ENCODE measurements around the gene RAB31. TPM values are rescaled to one million over a fixed set of nuclear protein-coding genes. Genes with fewer than 3 reads are reported as not detected.

RAB31 gene
- polyA plus RNA-seq, 1 of the 3 experiments (the other 2 are of a cell fraction) = 23.0 TPM

GRCh38 chr18:9855681-9856080 is 147.6 kb downstream of the RAB31 start:
- H3K27ac ChIP-seq (ENCODE audit: low read depth in 2 of 2, low read length in 1 of 2) = no peak overlapping the region
- no peaks in the 10 kb centered on the region for H4K20me1 ChIP-seq (ENCODE audit: insufficient read depth)
- TF ChIP-seq YY1 (IDR thresholded peaks at IDR 0.05; ENCODE audit: low read depth) (no peak), SIN3A (IDR thresholded peaks at IDR 0.05; ENCODE audit: borderline replicate concordance, low read depth, low read length) (no peak), REST (IDR thresholded peaks at IDR 0.05; ENCODE audit: low read depth, low read length) (no peak), CHD2 (IDR thresholded peaks at IDR 0.05; ENCODE audit: low read length, partially characterized antibody) (no peak), RFX5 (IDR thresholded peaks at IDR 0.05; ENCODE audit: low read length) (no peak), SMC3 (IDR thresholded peaks at IDR 0.05; ENCODE audit: low read depth, low read length) (no peak), FOXJ3 (CRISPR knock-in tag; IDR thresholded peaks at IDR 0.05) (no peak), FOSL2 (IDR thresholded peaks at IDR 0.05; ENCODE audit: borderline replicate concordance, low read depth) (no peak), POLR2AphosphoS5 (IDR thresholded peaks at IDR 0.05; ENCODE audit: low read depth, low read length) (no peak), GABPA (IDR thresholded peaks at IDR 0.05; ENCODE audit: low read depth) (no peak), RAD21 (IDR thresholded peaks at IDR 0.05; ENCODE audit: low read length) (no peak), NRF1 (IDR thresholded peaks at IDR 0.05; ENCODE audit: low read depth, low read length) (no peak)
- TF ChIP-seq, protein P1, sequence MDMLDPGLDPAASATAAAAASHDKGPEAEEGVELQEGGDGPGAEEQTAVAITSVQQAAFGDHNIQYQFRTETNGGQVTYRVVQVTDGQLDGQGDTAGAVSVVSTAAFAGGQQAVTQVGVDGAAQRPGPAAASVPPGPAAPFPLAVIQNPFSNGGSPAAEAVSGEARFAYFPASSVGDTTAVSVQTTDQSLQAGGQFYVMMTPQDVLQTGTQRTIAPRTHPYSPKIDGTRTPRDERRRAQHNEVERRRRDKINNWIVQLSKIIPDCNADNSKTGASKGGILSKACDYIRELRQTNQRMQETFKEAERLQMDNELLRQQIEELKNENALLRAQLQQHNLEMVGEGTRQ (IDR thresholded peaks at IDR 0.05; ENCODE audit: borderline replicate concordance, low read depth, low read length) = no peak
- TF ChIP-seq, protein P2, sequence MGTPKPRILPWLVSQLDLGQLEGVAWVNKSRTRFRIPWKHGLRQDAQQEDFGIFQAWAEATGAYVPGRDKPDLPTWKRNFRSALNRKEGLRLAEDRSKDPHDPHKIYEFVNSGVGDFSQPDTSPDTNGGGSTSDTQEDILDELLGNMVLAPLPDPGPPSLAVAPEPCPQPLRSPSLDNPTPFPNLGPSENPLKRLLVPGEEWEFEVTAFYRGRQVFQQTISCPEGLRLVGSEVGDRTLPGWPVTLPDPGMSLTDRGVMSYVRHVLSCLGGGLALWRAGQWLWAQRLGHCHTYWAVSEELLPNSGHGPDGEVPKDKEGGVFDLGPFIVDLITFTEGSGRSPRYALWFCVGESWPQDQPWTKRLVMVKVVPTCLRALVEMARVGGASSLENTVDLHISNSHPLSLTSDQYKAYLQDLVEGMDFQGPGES (IDR thresholded peaks at IDR 0.05; ENCODE audit: low read depth, low read length) = no peak
- peaks cover 8% of the 10 kb centered on the region; the same call in 1 of the 2 replicates for H3K9me3 ChIP-seq
- no peak overlapping the region for H3K9ac ChIP-seq
- CTCF ChIA-PET = no interaction called here
- H3K27me3 ChIP-seq (ENCODE audit: insufficient read depth) = no peaks in the 10 kb centered on the region
- H3K4me2 ChIP-seq = no peak overlapping the region
- no peak overlapping the region for H2AFZ ChIP-seq (ENCODE audit: low read depth)
- POLR2A ChIA-PET = no interaction called here
- H3K79me2 ChIP-seq (ENCODE audit: insufficient read depth) = no peaks in the 10 kb centered on the region; the same call in 1 of the 2 replicates
- H3K4me1 ChIP-seq (ENCODE audit: control insufficient read depth in 1 of 2, insufficient read depth in 2 of 2, low read depth in 1 of 2, low read length in 1 of 2) = peaks cover 0 to 2% of the 10 kb centered on the region in 2 experiments; a peak in 1 of 4 replicates
- H3K9me2 ChIP-seq = no peaks in the 10 kb centered on the region
- no peak overlapping the region for H3K4me3 ChIP-seq (ENCODE audit: low read depth in 2 of 2, low read length in 1 of 2)
- peaks cover 0 to 14% of the 10 kb centered on the region in 2 experiments for H3K36me3 ChIP-seq (replicated peaks in 1 of 2; ENCODE audit: control insufficient read depth in 1 of 2, insufficient read depth in 2 of 2, low read length in 1 of 2)
- DNase-seq = no peak
- WGBS (ENCODE audit: low lambda C conversion rate) = 97% methylated on average over 9 of the region's 9 CpGs
- H3F3A ChIP-seq (replicated peaks; ENCODE audit: insufficient read depth) = no peaks in the 10 kb centered on the region

Measured in SK-N-SH (cell line).